Smooth muscle cell (in vitro differentiated cells): ENCODE data around the gene UCP1. TPM values are rescaled to one million over a fixed set of nuclear protein-coding genes. Genes with fewer than 3 reads are reported as not detected.

Source experiments
- DNase-seq: peaks from one replicate; lab custom pipeline; 2025; ENCODE audit not compliant: unreplicated experiment; lab: John Stamatoyannopoulos, UW
- H2AFZ ChIP-seq: fragments of 200-600 bp; sonication (generic); 2 replicates; pipeline ENCODE4 v1.6.0; 2016; ENCODE audit warnings: antibody characterized with exemption, low read depth, mild to moderate bottlenecking
- H3F3A ChIP-seq: fragments of 200-600 bp; sonication (generic); 2 replicates; pipeline ENCODE4 v1.6.0; 2017; ENCODE audit warnings: antibody characterized with exemption, low read depth
- H3K27ac ChIP-seq: fragments of 200-600 bp; sonication (generic); 2 replicates; pipeline ENCODE4 v1.5.1; 2016; ENCODE audit warnings: low read depth, mild to moderate bottlenecking
- H3K27me3 ChIP-seq: fragments of 200-600 bp; sonication (generic); 2 replicates; pipeline ENCODE4 v1.6.1; 2016; ENCODE audit warnings: low read depth, mild to moderate bottlenecking
- H3K36me3 ChIP-seq: fragments of 200-600 bp; sonication (generic); 2 replicates; pipeline ENCODE4 v1.5.1; 2016; ENCODE audit warnings: low read depth
- H3K4me1 ChIP-seq: fragments of 200-600 bp; sonication (generic); 2 replicates; pipeline ENCODE4 v1.5.1; 2016; ENCODE audit warnings: low read depth
- H3K4me2 ChIP-seq: fragments of 200-600 bp; sonication (generic); 2 replicates; pipeline ENCODE4 v1.6.0; 2016; ENCODE audit warnings: mild to moderate bottlenecking
- H3K4me3 ChIP-seq: fragments of 200-600 bp; sonication (generic); 2 replicates; pipeline ENCODE4 v1.5.1; 2016; ENCODE audit warnings: mild to moderate bottlenecking
- H3K79me2 ChIP-seq: fragments of 200-600 bp; sonication (generic); 2 replicates; pipeline ENCODE4 v1.6.0; 2016; ENCODE audit warnings: low read depth, mild to moderate bottlenecking
- H3K9ac ChIP-seq: fragments of 200-600 bp; sonication (generic); 2 replicates; pipeline ENCODE4 v1.6.0; 2016; ENCODE audit warnings: low read depth
- H3K9me3 ChIP-seq: fragments of 200-600 bp; sonication (generic); replicated peaks from 2 replicates; pipeline ENCODE4 v1.5.1; 2016; ENCODE audit warnings: low read depth
- H4K20me1 ChIP-seq: fragments of 200-600 bp; sonication (generic); 2 replicates; pipeline ENCODE4 v1.6.0; 2016; ENCODE audit warnings: low read depth
- WGBS: methylation state at CpG from one replicate; pipeline ENCODE4 v1.1.7; 2016; ENCODE audit warnings: low lambda C conversion rate; 5-methylcytosine and 5-hydroxymethylcytosine counted together
- polyA plus RNA-seq: library from polyadenylated mRNA; unstranded; fragments of >200 nt; fragmentation: Nextera tagmentation; extraction: Ambion mirVana; gene quantifications from 2 replicates; pipeline ENCODE4 v1.2.1, GENCODE V29; 2016
- total RNA-seq: library from RNA; depleted of rRNA; stranded (reverse); fragments of >200 nt; gene quantifications from 2 replicates; pipeline ENCODE4 v1.2.3, GENCODE V29; 2014
- TF ChIP-seq, protein P1 (sequence below): fragments of 200-600 bp; sonication (generic); IDR thresholded peaks from 2 replicates; pipeline ENCODE4 v1.5.1; 2017; ENCODE audit warnings: borderline replicate concordance, mild to moderate bottlenecking, antibody characterized with exemption; ENCODE audit not compliant: insufficient read depth, poor library complexity, severe bottlenecking

UCP1 gene, protein sequence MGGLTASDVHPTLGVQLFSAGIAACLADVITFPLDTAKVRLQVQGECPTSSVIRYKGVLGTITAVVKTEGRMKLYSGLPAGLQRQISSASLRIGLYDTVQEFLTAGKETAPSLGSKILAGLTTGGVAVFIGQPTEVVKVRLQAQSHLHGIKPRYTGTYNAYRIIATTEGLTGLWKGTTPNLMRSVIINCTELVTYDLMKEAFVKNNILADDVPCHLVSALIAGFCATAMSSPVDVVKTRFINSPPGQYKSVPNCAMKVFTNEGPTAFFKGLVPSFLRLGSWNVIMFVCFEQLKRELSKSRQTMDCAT
- total RNA-seq (0.67 TPM in 1 of 2 replicates, not detected in the other), polyA plus RNA-seq (0.15 and 0.24 TPM in 2 replicates)

DNA sequence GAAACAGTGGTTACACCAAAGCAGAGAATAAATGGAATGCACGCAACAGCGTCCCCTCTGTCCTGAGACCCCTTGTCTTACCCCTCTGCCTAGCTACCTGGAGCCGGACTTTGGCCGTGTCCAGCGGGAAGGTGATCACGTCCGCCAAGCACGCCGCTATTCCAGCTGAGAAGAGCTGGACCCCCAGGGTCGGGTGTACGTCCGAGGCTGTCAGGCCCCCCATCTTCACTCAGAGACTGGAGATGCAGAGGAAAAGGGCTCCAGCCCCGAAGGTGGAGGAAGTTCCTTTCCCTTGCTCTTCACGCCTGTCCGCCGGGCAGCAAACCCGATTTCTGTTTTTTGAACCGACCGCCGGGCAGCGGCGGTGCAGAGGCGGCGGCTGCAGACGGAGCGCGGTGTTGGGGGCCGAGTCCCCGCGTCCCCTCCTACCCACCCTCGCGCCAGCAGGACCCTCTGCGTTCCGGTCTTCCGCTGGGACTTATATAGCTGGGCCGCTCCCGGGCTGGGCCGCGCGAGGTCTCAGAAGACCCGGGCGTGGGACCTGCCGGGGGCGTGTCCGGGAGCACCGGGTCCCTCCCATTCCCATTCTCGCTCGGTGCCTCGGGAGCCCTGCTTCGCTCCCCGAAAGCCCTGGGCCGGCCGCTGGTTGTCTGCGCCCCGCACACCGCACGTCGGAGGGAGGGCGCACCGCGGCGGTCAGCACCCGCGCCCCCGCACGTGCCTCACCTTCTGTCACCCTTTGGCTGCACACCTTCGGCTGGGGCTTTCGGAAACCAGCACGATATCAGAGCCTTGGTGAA lies at the start of gene UCP1:
TSS of gene UCP1 (minus strand) at position 455 of the 800 bp plus-strand sequence. CDS start at position 223, 232 bp downstream.
- no peaks in the 10 kb centered on the region for H3F3A ChIP-seq
- H3K27me3 ChIP-seq: peaks cover 90% of the 10 kb centered on the region
- no peaks in the 10 kb centered on the region for H3K9me3 ChIP-seq
- TF ChIP-seq, protein P1, sequence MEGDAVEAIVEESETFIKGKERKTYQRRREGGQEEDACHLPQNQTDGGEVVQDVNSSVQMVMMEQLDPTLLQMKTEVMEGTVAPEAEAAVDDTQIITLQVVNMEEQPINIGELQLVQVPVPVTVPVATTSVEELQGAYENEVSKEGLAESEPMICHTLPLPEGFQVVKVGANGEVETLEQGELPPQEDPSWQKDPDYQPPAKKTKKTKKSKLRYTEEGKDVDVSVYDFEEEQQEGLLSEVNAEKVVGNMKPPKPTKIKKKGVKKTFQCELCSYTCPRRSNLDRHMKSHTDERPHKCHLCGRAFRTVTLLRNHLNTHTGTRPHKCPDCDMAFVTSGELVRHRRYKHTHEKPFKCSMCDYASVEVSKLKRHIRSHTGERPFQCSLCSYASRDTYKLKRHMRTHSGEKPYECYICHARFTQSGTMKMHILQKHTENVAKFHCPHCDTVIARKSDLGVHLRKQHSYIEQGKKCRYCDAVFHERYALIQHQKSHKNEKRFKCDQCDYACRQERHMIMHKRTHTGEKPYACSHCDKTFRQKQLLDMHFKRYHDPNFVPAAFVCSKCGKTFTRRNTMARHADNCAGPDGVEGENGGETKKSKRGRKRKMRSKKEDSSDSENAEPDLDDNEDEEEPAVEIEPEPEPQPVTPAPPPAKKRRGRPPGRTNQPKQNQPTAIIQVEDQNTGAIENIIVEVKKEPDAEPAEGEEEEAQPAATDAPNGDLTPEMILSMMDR: no peak
- 2% methylated on average over 64 of the region's 69 CpGs for WGBS
- H4K20me1 ChIP-seq: no peaks in the 10 kb centered on the region
- H3K4me1 ChIP-seq: peaks cover 7% of the 10 kb centered on the region
- H3K4me2 ChIP-seq: peak within 1 kb of the TSS; percentile 94
- H3K79me2 ChIP-seq: no peaks in the 10 kb centered on the region
- DNase-seq: no peak
- H3K4me3 ChIP-seq: peak within 1 kb of the TSS; percentile 58
- peak within 1 kb of the TSS; percentile 49 for H2AFZ ChIP-seq
- no peak within 1 kb of the TSS for H3K27ac ChIP-seq
- no peaks in the 10 kb centered on the region for H3K36me3 ChIP-seq
- H3K9ac ChIP-seq: no peak within 1 kb of the TSS

DNA sequence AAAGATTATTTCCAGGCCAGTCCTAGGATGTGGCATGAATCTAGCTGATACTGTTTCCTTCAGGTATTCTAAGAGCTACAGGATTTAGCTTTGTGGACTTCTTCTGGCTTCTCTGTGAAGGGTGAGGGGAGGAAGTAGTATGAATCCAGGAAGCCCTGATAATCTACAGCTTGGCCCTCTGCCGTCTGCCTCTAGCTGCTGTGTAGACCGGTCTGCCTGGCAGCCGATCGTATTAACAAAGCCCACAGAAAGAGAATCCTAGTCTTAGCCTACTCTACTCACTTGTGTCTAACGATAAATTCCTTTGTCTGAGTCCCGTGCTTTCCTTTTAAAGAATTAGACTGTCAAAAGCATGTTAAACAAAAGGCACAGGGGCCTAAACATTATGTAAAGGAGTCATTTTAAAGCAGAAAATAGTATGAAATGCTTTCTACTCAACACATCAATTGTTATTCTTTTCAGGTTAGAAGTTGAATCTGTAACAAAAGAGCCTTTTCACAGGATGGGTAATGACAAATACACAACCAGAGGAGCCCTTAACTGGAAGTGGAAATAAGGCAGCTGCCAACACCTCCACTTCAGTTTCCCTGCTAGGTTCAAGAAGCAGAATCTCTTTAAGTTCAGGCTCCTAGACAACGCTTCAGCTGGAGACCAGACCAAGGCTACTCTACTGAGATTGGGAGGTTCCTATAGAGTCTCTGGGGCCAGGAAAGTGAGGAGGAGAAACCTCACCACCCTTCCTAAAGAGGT lies 48.9 kb upstream of the UCP1 start:
- WGBS: 41% methylated on average over 7 of the region's 7 CpGs
- H3K4me1 ChIP-seq: peaks cover 8% of the 10 kb centered on the region
- no peak overlapping the region for H3K4me3 ChIP-seq
- TF ChIP-seq, protein P1: no peak
- H3K36me3 ChIP-seq: no peaks in the 10 kb centered on the region
- no peak overlapping the region for H3K9ac ChIP-seq
- H3K9me3 ChIP-seq: no peaks in the 10 kb centered on the region
- no peak for DNase-seq
- H3F3A ChIP-seq: no peaks in the 10 kb centered on the region
- no peak overlapping the region for H3K4me2 ChIP-seq
- no peak overlapping the region for H3K27ac ChIP-seq
- no peaks in the 10 kb centered on the region for H3K27me3 ChIP-seq
- no peaks in the 10 kb centered on the region for H3K79me2 ChIP-seq
- H2AFZ ChIP-seq: no peak overlapping the region
- H4K20me1 ChIP-seq: no peaks in the 10 kb centered on the region

DNA sequence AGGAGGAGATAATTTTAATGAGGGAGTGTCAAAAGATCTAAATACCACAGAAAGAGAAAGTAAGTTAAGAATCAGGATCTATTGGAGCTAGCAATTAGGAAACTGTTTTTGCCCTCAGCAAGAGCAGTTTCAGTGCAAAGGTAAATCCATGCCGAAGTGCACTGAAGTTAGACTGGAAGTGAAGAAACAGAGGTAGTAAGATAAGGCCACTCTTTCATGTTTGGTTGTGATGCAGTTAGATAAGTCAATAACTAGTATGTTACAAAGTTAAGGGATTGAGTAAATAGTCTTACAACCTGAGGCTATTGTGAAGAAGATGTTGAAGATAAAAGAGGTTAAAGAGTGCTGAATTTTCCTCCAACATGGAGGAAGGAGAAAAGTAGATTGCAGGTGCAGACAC lies 46.7 kb upstream of the UCP1 start:
- Histone ChIP-seq H3K9me3 (no peaks in the 10 kb centered on the region), H3K27me3 (no peaks in the 10 kb centered on the region), H3K4me2 (no peak overlapping the region), H3F3A (no peaks in the 10 kb centered on the region), H3K4me3 (no peak overlapping the region), H2AFZ (no peak overlapping the region), H3K4me1 (peaks cover 8% of the 10 kb centered on the region), H3K27ac (no peak overlapping the region), H3K36me3 (no peaks in the 10 kb centered on the region), H3K9ac (no peak overlapping the region), H4K20me1 (no peaks in the 10 kb centered on the region), H3K79me2 (no peaks in the 10 kb centered on the region)
- TF ChIP-seq, protein P1: no peak
- DNase-seq: no peak
- WGBS: 71% methylated on average over 1 of the region's 1 CpG
